Measurements from ENCODE around the gene UPF2. TPM values are rescaled to one million over a fixed set of nuclear protein-coding genes. Genes with fewer than 3 reads are reported as not detected.

Gene UPF2
- total RNA-seq, 4 donors from 2014 or later, result 20.6 to 24.8 (median 21.9) TPM

DNA sequence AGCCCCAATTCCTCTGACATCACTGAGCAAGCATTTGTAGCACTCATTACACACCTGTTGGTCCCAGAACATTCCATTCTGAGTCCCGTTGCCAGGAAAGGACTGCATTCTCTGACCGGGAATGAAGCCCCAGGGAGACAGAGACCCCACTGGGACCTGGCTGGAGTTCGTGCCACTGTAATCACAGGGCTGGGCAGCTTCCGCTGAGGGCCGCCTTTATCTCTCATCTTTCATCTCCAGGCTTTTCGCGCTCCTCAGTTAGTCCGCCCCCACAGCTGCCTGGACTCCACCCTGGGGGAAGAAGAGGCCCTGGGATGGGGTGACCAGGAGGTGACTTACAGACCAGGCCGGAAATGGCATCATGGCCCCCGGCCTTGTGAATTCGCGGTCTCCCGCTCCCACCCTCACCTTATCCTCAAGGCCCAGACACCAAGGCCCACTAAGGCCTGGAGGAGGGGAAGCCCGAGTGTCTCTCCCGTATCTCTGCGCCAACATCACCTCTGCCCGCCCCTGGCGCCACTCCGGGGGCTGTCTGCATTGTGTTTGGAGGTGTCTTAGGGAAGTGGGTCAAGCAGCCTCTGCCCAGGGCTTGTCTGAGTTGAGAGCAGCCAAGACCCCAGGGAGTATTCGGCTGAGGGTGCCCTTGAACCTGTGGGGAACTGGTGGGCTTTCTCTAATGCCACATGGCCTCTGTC is 144.1 kb downstream of the UPF2 start:
- TF ChIP-seq POLR2A (IDR thresholded peaks at IDR 0.05) (no peak), CTCF (IDR thresholded peaks at IDR 0.05) (no peak)
- 69 to 82% methylated on average over 20 of the region's 20 CpGs for WGBS, 2 donors
- no peak overlapping the region for H3K4me3 ChIP-seq (ENCODE audit: low read depth, poor library complexity, severe bottlenecking)
- DNase-seq (ENCODE audit: low spot score in 2 of 2), result no peak
- intact Hi-C loops (cut with DNase I; ENCODE audit: low total_unique reads), result no loop called here

GRCh38 chr10:11898033-11898371 is 144.6 kb downstream of the UPF2 start:
- no peak overlapping the region for H3K4me3 ChIP-seq (ENCODE audit: low read depth, poor library complexity, severe bottlenecking)
- 75 to 81% methylated on average over 3 of the region's 3 CpGs for WGBS, 2 donors
- intact Hi-C loops (cut with DNase I; ENCODE audit: low total_unique reads), result no loop called here
- no peak for DNase-seq (ENCODE audit: low spot score in 2 of 2)
- no peak for TF ChIP-seq POLR2A (IDR thresholded peaks at IDR 0.05)

- intact Hi-C loops (cut with DNase I; ENCODE audit: low total_unique reads), result no loop called here
- no peak for DNase-seq (ENCODE audit: low spot score in 2 of 2)
- TF ChIP-seq POLR2A (IDR thresholded peaks at IDR 0.05), result no peak
- no peak for TF ChIP-seq CTCF (IDR thresholded peaks at IDR 0.05)
- H3K4me3 ChIP-seq (ENCODE audit: low read depth, poor library complexity, severe bottlenecking), result no peak overlapping the region
- 77 to 84% methylated on average over 5 of the region's 5 CpGs for WGBS, 2 donors
Measured at GRCh38 chr10:11896549-11897200, 145.9 kb downstream of the UPF2 start.

GRCh38 chr10:11895598-11895997 is 147.0 kb downstream of the UPF2 start:
- intact Hi-C loops (cut with DNase I; ENCODE audit: low total_unique reads), result no loop called here
- TF ChIP-seq POLR2A (IDR thresholded peaks at IDR 0.05) (no peak), CTCF (IDR thresholded peaks at IDR 0.05) (no peak)
- no peak for DNase-seq (ENCODE audit: low spot score in 2 of 2)
- no peak overlapping the region for H3K4me3 ChIP-seq (ENCODE audit: low read depth, poor library complexity, severe bottlenecking)
- WGBS, 2 donors, result 85 to 93% methylated on average over 5 of the region's 5 CpGs

DNA sequence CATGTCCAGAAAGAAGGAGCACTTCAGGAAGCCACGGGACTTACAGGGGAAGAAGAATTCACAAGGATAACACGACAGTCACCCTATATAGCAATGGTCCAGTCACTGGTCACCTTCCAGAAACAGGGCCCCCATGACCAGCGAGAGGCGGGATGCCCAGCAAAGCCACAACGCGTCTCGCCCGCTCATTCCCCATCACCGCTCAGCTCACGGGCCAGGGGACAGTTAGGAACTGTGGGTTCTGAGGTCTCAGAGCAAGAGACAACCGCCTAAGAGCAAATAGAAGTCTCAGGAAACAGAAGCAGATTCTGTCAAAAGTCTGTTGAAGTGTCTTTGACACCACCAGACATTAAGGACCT is 147.5 kb downstream of the UPF2 start:
- 93 to 98% methylated on average over 11 of the region's 11 CpGs for WGBS, 2 donors
- DNase-seq (ENCODE audit: low spot score in 2 of 2), result no peak
- no peak overlapping the region for H3K4me3 ChIP-seq (ENCODE audit: low read depth, poor library complexity, severe bottlenecking)
- intact Hi-C loops (cut with DNase I; ENCODE audit: low total_unique reads), result no loop called here
- TF ChIP-seq CTCF (IDR thresholded peaks at IDR 0.05) (no peak), POLR2A (IDR thresholded peaks at IDR 0.05) (no peak)

- intact Hi-C loops (cut with DNase I; ENCODE audit: low total_unique reads), result no loop called here
- TF ChIP-seq CTCF (IDR thresholded peaks at IDR 0.05), result no peak
- no peak for TF ChIP-seq POLR2A (IDR thresholded peaks at IDR 0.05)
- WGBS, 2 donors, result 88 to 93% methylated on average over 47 of the region's 47 CpGs
- no peak for DNase-seq (ENCODE audit: low spot score in 2 of 2)
- no peak overlapping the region for H3K4me3 ChIP-seq (ENCODE audit: low read depth, poor library complexity, severe bottlenecking)
Measured at GRCh38 chr10:11894381-11895107, 148.1 kb downstream of the UPF2 start.

Measured in lower leg skin (tissue), 4 donors.